ENCODE data around the gene RUNX3. TPM values are rescaled to one million over a fixed set of nuclear protein-coding genes. Genes with fewer than 3 reads are reported as not detected.

RUNX3 gene
- total and polyA plus RNA-seq, 2 of the 8 experiments (the other 6 are each of a cell fraction or from before 2014, with no cell fraction given): 0.62 to 0.82 TPM

GRCh38 chr1:24878045-24878444, 52.0 kb downstream of the RUNX3 start:
- no peak for FAIRE-seq
- H3K9me3 ChIP-seq (ENCODE audit: insufficient read depth in 2 of 2, low read depth in 1 of 2, low read length in 1 of 2): no peaks in the 10 kb centered on the region
- CTCF ChIA-PET (ENCODE audit: partially characterized antibody): interaction anchor here (1.4 kb wide), 1 partner anchor 10 kb away, joined by 9 read pairs; no protein-coding TSS in a partner anchor
- TF ChIP-seq PHF8 (conservative IDR thresholded peaks at IDR 0.05; ENCODE audit: low read depth, low read length) (no peak), TBP (IDR thresholded peaks at IDR 0.05; ENCODE audit: low read depth, low read length) (no peak), CTBP2 (IDR thresholded peaks at IDR 0.05; ENCODE audit: borderline replicate concordance, insufficient read depth, insufficient read length, low read length) (no peak), JUND (IDR thresholded peaks at IDR 0.05; ENCODE audit: low read length) (no peak), SIRT6 (IDR thresholded peaks at IDR 0.05; ENCODE audit: low read length) (no peak), NRF1 (IDR thresholded peaks at IDR 0.05; ENCODE audit: low read depth, low read length) (no peak), TCF12 (IDR thresholded peaks at IDR 0.05; ENCODE audit: low read depth, low read length) (no peak), SP4 (IDR thresholded peaks at IDR 0.05; ENCODE audit: low read length) (no peak), SIN3A (conservative IDR thresholded peaks at IDR 0.05 in 1 of 2, IDR thresholded peaks at IDR 0.05 in 1 of 2; ENCODE audit: low read depth in 1 of 2, low read length in 2 of 2) (no peak), RBBP5 (IDR thresholded peaks at IDR 0.05; ENCODE audit: borderline replicate concordance, low read depth, low read length) (no peak)

More at GRCh38 chr1:24878045-24878444, 52.0 kb downstream of the RUNX3 start:
- no peak overlapping the region for H3K9ac ChIP-seq (replicated peaks in 1 of 4; ENCODE audit: extremely low read depth in 1 of 4, low read depth in 3 of 4, low read length in 3 of 4)
- no peaks in the 10 kb centered on the region for H3K79me1 ChIP-seq (ENCODE audit: low read depth, low read length)
- no peak overlapping the region for H2BK12ac ChIP-seq (ENCODE audit: low read depth, low read length)
- H3K4me1 ChIP-seq (replicated peaks in 1 of 4; ENCODE audit: control insufficient read depth in 3 of 4, insufficient read depth in 4 of 4, low read length in 3 of 4): peaks cover 0 to 2% (median 0%) of the 10 kb centered on the region in 4 experiments; a peak in 2 of 7 replicates
- H3K18ac ChIP-seq (ENCODE audit: extremely low read depth, low read length): no peak overlapping the region
- no peak overlapping the region for H3K23ac ChIP-seq (ENCODE audit: insufficient read length)
- H3K4ac ChIP-seq (replicated peaks; ENCODE audit: insufficient read length, low read depth, low read length): no peak overlapping the region
- H3K79me2 ChIP-seq (ENCODE audit: control insufficient read depth in 1 of 2, insufficient read depth in 2 of 2, low read length in 2 of 2): no peaks in the 10 kb centered on the region
- H3K27ac ChIP-seq (ENCODE audit: low read depth, low read length): no peak overlapping the region
- no peak overlapping the region for H2BK5ac ChIP-seq (ENCODE audit: low read depth, low read length)
- H2BK120ac ChIP-seq (replicated peaks; ENCODE audit: low read depth, low read length): no peak overlapping the region
- H2BK15ac ChIP-seq (ENCODE audit: low read length): no peak overlapping the region
- H4K20me1 ChIP-seq (replicated peaks in 1 of 2; ENCODE audit: control insufficient read depth in 1 of 2, insufficient read depth in 2 of 2, low read length in 2 of 2): no peaks in the 10 kb centered on the region
- no peak overlapping the region for H2AFZ ChIP-seq (ENCODE audit: low read length)
- H3K4me3 ChIP-seq (ENCODE audit: extremely low read depth in 1 of 4, insufficient read depth in 2 of 4, low read depth in 3 of 4, low read length in 4 of 4): no peak overlapping the region
- H3K36me3 ChIP-seq (ENCODE audit: control insufficient read depth in 2 of 4, insufficient read depth in 4 of 4, low read length in 3 of 4): no peaks in the 10 kb centered on the region
- WGBS, 2 experiments (ENCODE audit: extremely low coverage in 1 of 2, insufficient coverage in 1 of 2, insufficient read length in 1 of 2, insufficient replicate concordance in 2 of 2, low coverage in 1 of 2, low lambda C conversion rate in 2 of 2, missing lambda C conversion rate in 1 of 2): 95% methylated on average over 6 of the region's 6 CpGs; no CpG with 5 or more reads in 1 of the 2 experiments
- no peak overlapping the region for H3K4me2 ChIP-seq (ENCODE audit: insufficient read depth in 1 of 2, low read depth in 2 of 2, low read length in 2 of 2)
- no peak overlapping the region for H4K91ac ChIP-seq (replicated peaks; ENCODE audit: insufficient read length, low read length)
- H3K14ac ChIP-seq (ENCODE audit: insufficient read length): no peak overlapping the region
- DNase-seq (ENCODE audit: low read depth in 1 of 2, low spot score in 2 of 2): no peak
- POLR2A ChIA-PET (ENCODE audit: partially characterized antibody): no interaction called here
- H3K23me2 ChIP-seq (ENCODE audit: low read depth, low read length): no peaks in the 10 kb centered on the region; the same call in 1 of the 2 replicates
- no peak overlapping the region for H3K56ac ChIP-seq (replicated peaks; ENCODE audit: insufficient read length, low read depth, low read length)
- H4K5ac ChIP-seq (ENCODE audit: insufficient read length, low read depth, low read length): no peak overlapping the region
- H4K8ac ChIP-seq (ENCODE audit: extremely low read depth, insufficient read depth, low read length): no peak overlapping the region
- H2BK20ac ChIP-seq (ENCODE audit: low read length): no peak overlapping the region
- peaks cover 0 to 2% (median under 1%) of the 10 kb centered on the region in 4 experiments; a peak in 2 of 7 replicates for H3K27me3 ChIP-seq (replicated peaks in 1 of 4; ENCODE audit: control insufficient read depth in 3 of 4, extremely low read depth in 1 of 4, insufficient read depth in 3 of 4, low read length in 3 of 4)
- no peak overlapping the region for H2AK5ac ChIP-seq (ENCODE audit: low read depth, low read length)

Data from H1 (cell line).